Measurements from ENCODE around the gene PADI3.

DNA sequence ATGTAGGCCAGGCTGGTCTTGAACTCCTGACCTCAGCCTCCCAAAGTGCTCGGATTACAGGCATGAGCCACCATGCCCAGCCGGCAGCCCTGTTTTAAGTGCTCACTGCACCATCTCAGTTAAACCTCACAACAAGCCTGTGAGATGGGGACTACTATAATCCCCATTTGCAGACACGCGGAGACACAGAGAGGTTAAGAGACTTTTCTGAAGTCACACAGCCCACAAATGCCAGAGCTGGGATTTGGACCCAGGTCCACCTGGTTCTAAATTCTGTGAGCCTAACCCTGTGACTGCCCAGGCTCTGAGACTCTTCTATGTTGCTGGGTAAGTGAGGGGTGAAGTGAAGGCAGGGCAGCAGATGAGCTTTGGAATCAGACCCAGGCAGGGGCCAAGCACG lies 37.5 kb upstream of the PADI3 start:
- TF ChIP-seq, protein P1, sequence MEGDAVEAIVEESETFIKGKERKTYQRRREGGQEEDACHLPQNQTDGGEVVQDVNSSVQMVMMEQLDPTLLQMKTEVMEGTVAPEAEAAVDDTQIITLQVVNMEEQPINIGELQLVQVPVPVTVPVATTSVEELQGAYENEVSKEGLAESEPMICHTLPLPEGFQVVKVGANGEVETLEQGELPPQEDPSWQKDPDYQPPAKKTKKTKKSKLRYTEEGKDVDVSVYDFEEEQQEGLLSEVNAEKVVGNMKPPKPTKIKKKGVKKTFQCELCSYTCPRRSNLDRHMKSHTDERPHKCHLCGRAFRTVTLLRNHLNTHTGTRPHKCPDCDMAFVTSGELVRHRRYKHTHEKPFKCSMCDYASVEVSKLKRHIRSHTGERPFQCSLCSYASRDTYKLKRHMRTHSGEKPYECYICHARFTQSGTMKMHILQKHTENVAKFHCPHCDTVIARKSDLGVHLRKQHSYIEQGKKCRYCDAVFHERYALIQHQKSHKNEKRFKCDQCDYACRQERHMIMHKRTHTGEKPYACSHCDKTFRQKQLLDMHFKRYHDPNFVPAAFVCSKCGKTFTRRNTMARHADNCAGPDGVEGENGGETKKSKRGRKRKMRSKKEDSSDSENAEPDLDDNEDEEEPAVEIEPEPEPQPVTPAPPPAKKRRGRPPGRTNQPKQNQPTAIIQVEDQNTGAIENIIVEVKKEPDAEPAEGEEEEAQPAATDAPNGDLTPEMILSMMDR (IDR thresholded peaks at IDR 0.05 in 8 of 11, conservative IDR thresholded peaks at IDR 0.05 in 3 of 11): no peak
- TF ChIP-seq POLR2A (IDR thresholded peaks at IDR 0.05) (no peak), POLR2AphosphoS5 (IDR thresholded peaks at IDR 0.05) (no peak)

Measured in spleen (tissue), 7 donors.